Karpas-422 (cell line): Measurements from ENCODE around the gene TMEM184A. TPM values are rescaled to one million over a fixed set of nuclear protein-coding genes. Genes with fewer than 3 reads are reported as not detected.

ENCODE experiments used
- DNase-seq: peaks from one replicate; pipeline ENCODE4 v3.0.0-alpha.2; 2015
- H2AFZ ChIP-seq: fragments of 200-600 bp; sonication (generic); 2 replicates; pipeline ENCODE4 v1.6.1; 2014; ENCODE audit warnings: antibody characterized with exemption, low read length, mixed read lengths
- H3K27ac ChIP-seq: fragments of 200-600 bp; sonication (generic); 2 replicates; pipeline ENCODE4 v1.5.1; 2014; ENCODE audit warnings: mild to moderate bottlenecking, low read length, moderate library complexity
- H3K27me3 ChIP-seq: fragments of 200-600 bp; sonication (generic); 2 replicates; pipeline ENCODE4 v1.6.1; 2014; ENCODE audit warnings: low read length, mixed read lengths
- H3K36me3 ChIP-seq: fragments of 200-600 bp; sonication (generic); 2 replicates; pipeline ENCODE4 v1.6.1; 2014; ENCODE audit warnings: low read length, mixed read lengths; ENCODE audit not compliant: insufficient read depth
- H3K4me1 ChIP-seq: fragments of 200-600 bp; sonication (generic); 2 replicates; pipeline ENCODE4 v1.6.1; 2014; ENCODE audit warnings: mild to moderate bottlenecking, low read length, mixed read lengths
- H3K4me2 ChIP-seq: fragments of 200-600 bp; sonication (generic); 2 replicates; pipeline ENCODE4 v1.6.1; 2014; ENCODE audit warnings: low read length, low read depth, mild to moderate bottlenecking; ENCODE audit not compliant: poor library complexity, severe bottlenecking
- H3K4me3 ChIP-seq: fragments of 200-600 bp; sonication (generic); 2 replicates; pipeline ENCODE4 v1.5.1; 2014; ENCODE audit warnings: mild to moderate bottlenecking, antibody characterized with exemption, low read length, mixed read lengths
- H3K79me2 ChIP-seq: fragments of 200-600 bp; sonication (generic); 2 replicates; pipeline ENCODE4 v1.6.1; 2014; ENCODE audit warnings: mild to moderate bottlenecking, low read length, mixed read lengths
- H3K9ac ChIP-seq: fragments of 200-600 bp; sonication (generic); 2 replicates; pipeline ENCODE4 v1.6.0; 2014; ENCODE audit warnings: low read length
- H3K9me2 ChIP-seq: fragments of 200-600 bp; sonication (generic), shearing (Covaris generic); replicated peaks from 2 replicates; pipeline ENCODE4 v1.6.0; 2014; ENCODE audit warnings: mild to moderate bottlenecking, low read length, moderate library complexity; ENCODE audit not compliant: insufficient read depth
- H3K9me3 ChIP-seq: fragments of 300-700, 200-600 bp; sonication (generic); 2 replicates; pipeline ENCODE4 v1.6.1; 2014; ENCODE audit warnings: low read length, mixed read lengths
- H4K20me1 ChIP-seq: fragments of 200-600 bp; sonication (generic); 2 replicates; pipeline ENCODE4 v1.6.1; 2014; ENCODE audit warnings: mild to moderate bottlenecking, antibody characterized with exemption, low read length, low read depth; ENCODE audit not compliant: insufficient read depth
- total RNA-seq: library from RNA; depleted of rRNA; stranded (reverse); fragments of >200 nt; shearing (Covaris generic); gene quantifications from 2 replicates; pipeline ENCODE4 v1.2.3, GENCODE V29; 2014; ENCODE audit warnings: low replicate concordance

TMEM184A gene
- total RNA-seq, 1 experiment from 2014 or later: not detected

DNA sequence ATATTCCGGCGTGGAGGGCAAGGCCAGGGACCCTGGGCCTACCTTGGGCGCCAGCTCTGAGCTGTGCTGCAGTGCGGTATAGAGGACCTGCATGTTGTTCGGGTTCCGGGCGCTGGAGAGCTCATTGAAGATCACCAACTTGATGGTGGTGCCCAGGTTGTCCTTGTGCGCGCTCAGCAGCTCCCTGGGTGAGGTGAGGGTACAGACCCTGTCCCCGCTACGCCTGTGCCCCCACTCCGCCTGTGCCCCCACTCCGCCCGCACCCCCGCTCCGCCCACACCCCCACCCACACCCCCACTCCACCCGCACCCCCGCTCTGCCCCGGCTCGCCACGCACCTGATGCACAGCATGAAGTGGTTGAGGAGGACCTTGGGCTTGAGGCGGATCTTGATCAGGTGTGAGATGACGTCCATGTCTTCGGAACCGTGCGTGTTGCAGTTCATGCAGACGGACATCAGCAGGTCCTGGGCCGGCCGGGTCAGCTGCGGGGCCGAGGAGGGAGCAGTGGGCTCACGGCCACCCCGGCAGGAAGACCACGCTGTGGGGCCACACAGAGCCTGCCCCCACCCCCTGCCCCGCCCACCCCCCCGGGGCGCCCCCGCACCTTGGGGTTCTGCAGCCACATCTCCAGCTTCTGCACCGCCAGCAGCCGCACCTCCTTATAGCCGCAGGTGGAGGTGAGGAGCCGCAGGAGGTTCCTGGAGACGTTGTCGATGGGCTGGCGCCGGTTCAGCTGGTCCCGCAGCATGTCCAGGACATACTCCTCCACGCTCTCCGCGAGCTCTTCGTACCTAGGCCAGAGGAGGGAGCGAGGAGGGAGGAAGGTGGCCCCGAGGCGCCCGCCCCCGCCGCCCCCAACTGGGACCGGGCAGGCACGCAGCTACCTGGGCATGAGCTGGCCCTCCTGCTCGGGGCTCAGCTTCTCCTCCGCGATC lies 57.4 kb downstream of the TMEM184A start:
- Histone ChIP-seq H3K4me2 (no peak overlapping the region), H3K27ac (no peak overlapping the region), H3K27me3 (no peaks in the 10 kb centered on the region), H4K20me1 (peaks cover 16% of the 10 kb centered on the region), H3K9me2 (no peaks in the 10 kb centered on the region), H3K4me1 (peaks cover 19% of the 10 kb centered on the region), H3K4me3 (no peak overlapping the region), H2AFZ (no peak overlapping the region), H3K79me2 (peaks cover 24% of the 10 kb centered on the region), H3K9ac (no peak overlapping the region), H3K9me3 (no peaks in the 10 kb centered on the region), H3K36me3 (no peaks in the 10 kb centered on the region; the same call in 1 of the 2 replicates)
- DNase-seq: no peak

DNA sequence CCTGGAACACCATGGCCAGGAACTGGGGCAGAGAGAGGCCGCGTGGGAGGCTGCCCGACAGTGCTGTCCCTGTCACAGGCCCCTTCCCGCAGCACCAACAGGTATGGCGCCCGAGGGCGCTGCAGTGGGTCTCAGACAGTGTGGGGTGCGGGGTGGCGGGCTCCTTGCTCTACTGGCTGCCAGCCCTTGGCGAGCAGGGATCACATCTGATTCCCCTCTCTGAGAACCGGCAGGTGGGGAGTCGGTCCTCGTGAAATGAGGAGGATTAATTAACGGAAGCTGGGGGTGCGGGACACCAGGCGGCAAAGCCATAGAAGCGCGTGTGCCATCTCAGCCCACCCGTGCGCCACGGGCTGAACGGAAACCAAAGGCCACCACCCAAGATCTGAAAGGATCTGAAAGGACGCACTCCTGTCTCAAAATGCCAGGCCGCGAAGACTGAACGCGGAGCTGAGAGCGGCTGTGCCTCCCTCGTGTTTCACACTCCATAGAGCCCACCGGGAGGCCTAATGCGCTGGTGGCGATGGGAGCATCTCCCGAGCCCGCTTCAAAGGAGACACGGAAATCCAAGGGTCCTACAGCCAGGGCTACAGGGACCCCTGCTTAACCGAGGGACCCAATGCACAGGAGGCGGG lies 58.6 kb downstream of the TMEM184A start:
- Histone ChIP-seq H3K36me3 (no peaks in the 10 kb centered on the region; the same call in 1 of the 2 replicates), H3K9ac (no peak overlapping the region), H3K9me2 (no peaks in the 10 kb centered on the region)

GRCh38 chr7:1496531-1497292 lies 59.3 kb downstream of the TMEM184A start:
- no peak overlapping the region for H3K4me3 ChIP-seq
- no peak overlapping the region for H3K9ac ChIP-seq
- no peak overlapping the region for H2AFZ ChIP-seq
- DNase-seq: no peak
- peaks cover 1% of the 10 kb centered on the region for H3K4me1 ChIP-seq
- H3K79me2 ChIP-seq: peaks cover 5% of the 10 kb centered on the region; the same call in 1 of the 2 replicates
- no peaks in the 10 kb centered on the region for H3K9me3 ChIP-seq
- H3K27ac ChIP-seq: no peak overlapping the region
- H3K9me2 ChIP-seq: no peaks in the 10 kb centered on the region
- H3K36me3 ChIP-seq: no peaks in the 10 kb centered on the region; the same call in 1 of the 2 replicates
- H3K27me3 ChIP-seq: no peaks in the 10 kb centered on the region
- H3K4me2 ChIP-seq: no peak overlapping the region
- no peaks in the 10 kb centered on the region for H4K20me1 ChIP-seq

More for the DNA sequence above, 58.6 kb downstream of the TMEM184A start:
- Histone ChIP-seq H3K4me2 (no peak overlapping the region), H3K9me3 (no peaks in the 10 kb centered on the region), H3K4me1 (peaks cover 8% of the 10 kb centered on the region), H2AFZ (no peak overlapping the region), H3K27me3 (no peaks in the 10 kb centered on the region), H3K27ac (no peak overlapping the region), H4K20me1 (peaks cover 4% of the 10 kb centered on the region; the same call in 1 of the 2 replicates), H3K4me3 (no peak overlapping the region), H3K79me2 (peaks cover 12% of the 10 kb centered on the region)
- no peak for DNase-seq

GRCh38 chr7:1495564-1496242 lies 60.3 kb downstream of the TMEM184A start:
- Histone ChIP-seq H3K4me3 (no peak overlapping the region), H4K20me1 (no peaks in the 10 kb centered on the region), H3K36me3 (no peaks in the 10 kb centered on the region; the same call in none of the 2 replicates), H3K9ac (no peak overlapping the region), H3K4me1 (no peaks in the 10 kb centered on the region), H3K79me2 (no peaks in the 10 kb centered on the region), H3K9me2 (no peaks in the 10 kb centered on the region), H3K4me2 (no peak overlapping the region), H2AFZ (no peak overlapping the region), H3K9me3 (no peaks in the 10 kb centered on the region), H3K27ac (no peak overlapping the region), H3K27me3 (no peaks in the 10 kb centered on the region)
- no peak for DNase-seq

- H3K9ac ChIP-seq: no peak overlapping the region
- no peaks in the 10 kb centered on the region for H4K20me1 ChIP-seq
- H3K36me3 ChIP-seq: no peaks in the 10 kb centered on the region; the same call in none of the 2 replicates
Observed at GRCh38 chr7:1494866-1495563, 61.0 kb downstream of the TMEM184A start.

GRCh38 chr7:1494447-1494846 lies 61.6 kb downstream of the TMEM184A start:
- no peak overlapping the region for H3K4me3 ChIP-seq
- no peaks in the 10 kb centered on the region for H3K27me3 ChIP-seq
- no peak overlapping the region for H3K27ac ChIP-seq
- no peak overlapping the region for H3K9ac ChIP-seq
- no peaks in the 10 kb centered on the region; the same call in none of the 2 replicates for H3K36me3 ChIP-seq
- H3K4me2 ChIP-seq: no peak overlapping the region
- no peaks in the 10 kb centered on the region for H3K79me2 ChIP-seq
- H3K9me3 ChIP-seq: no peaks in the 10 kb centered on the region
- H2AFZ ChIP-seq: no peak overlapping the region
- no peak for DNase-seq
- no peaks in the 10 kb centered on the region for H3K4me1 ChIP-seq
- H3K9me2 ChIP-seq: no peaks in the 10 kb centered on the region
- H4K20me1 ChIP-seq: no peaks in the 10 kb centered on the region

More at GRCh38 chr7:1494866-1495563, 61.0 kb downstream of the TMEM184A start:
- no peak for DNase-seq
- no peak overlapping the region for H3K4me2 ChIP-seq
- no peaks in the 10 kb centered on the region for H3K79me2 ChIP-seq
- H3K9me3 ChIP-seq: no peaks in the 10 kb centered on the region
- no peaks in the 10 kb centered on the region for H3K9me2 ChIP-seq
- no peak overlapping the region for H3K27ac ChIP-seq
- H3K4me1 ChIP-seq: no peaks in the 10 kb centered on the region
- no peak overlapping the region for H2AFZ ChIP-seq
- no peaks in the 10 kb centered on the region for H3K27me3 ChIP-seq
- H3K4me3 ChIP-seq: no peak overlapping the region

GRCh38 chr7:1493571-1493970 lies 62.4 kb downstream of the TMEM184A start:
- Histone ChIP-seq H3K4me1 (no peaks in the 10 kb centered on the region), H2AFZ (no peak overlapping the region), H3K4me3 (no peak overlapping the region), H3K27ac (no peak overlapping the region), H3K9ac (no peak overlapping the region), H4K20me1 (no peaks in the 10 kb centered on the region), H3K79me2 (no peaks in the 10 kb centered on the region), H3K27me3 (no peaks in the 10 kb centered on the region), H3K4me2 (no peak overlapping the region), H3K9me2 (no peaks in the 10 kb centered on the region), H3K9me3 (no peaks in the 10 kb centered on the region), H3K36me3 (no peaks in the 10 kb centered on the region; the same call in none of the 2 replicates)
- DNase-seq: no peak
